ENCODE measurements around the gene CORO1C. TPM values are rescaled to one million over a fixed set of nuclear protein-coding genes. Genes with fewer than 3 reads are reported as not detected.

CORO1C gene
- total RNA-seq, 1 experiment from 2014 or later, result 208 TPM

DNA sequence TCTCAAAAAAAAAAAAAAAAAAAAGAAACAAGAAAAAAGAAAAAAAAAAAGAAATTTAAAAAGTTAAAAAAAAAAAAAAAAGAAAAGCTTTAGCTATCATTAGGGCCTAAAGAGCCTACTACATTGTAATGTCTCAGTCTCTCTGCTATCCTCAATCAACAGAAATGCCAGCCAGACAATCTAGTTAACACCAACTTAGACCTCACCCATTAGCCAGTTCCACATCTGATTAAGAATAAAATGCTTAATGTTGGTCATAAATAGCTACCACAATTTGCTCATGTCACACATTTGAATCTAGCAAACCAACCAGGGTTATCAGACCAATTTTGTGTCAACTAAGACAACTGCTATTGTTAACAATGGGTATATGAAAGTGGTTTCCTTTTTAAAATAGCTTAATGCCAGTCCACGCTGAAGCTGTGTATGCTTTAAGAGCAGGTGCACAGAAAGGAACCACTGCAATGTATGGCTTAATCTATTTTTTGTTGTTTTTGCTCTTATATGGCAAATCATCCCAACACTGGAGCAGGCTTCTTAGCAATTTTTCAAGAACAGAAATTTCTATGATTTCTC is 52.1 kb downstream of the CORO1C start:
- Histone ChIP-seq H3K4me1 (ENCODE audit: insufficient read depth, low read length, poor library complexity, severe bottlenecking) (peaks cover 15% of the 10 kb centered on the region), H3K27ac (ENCODE audit: low read depth, low read length, poor library complexity, severe bottlenecking) (no peak overlapping the region), H3K4me3 (ENCODE audit: low read depth, low read length, poor library complexity, severe bottlenecking) (no peak overlapping the region), H3K9me3 (ENCODE audit: low read depth, low read length, poor library complexity, severe bottlenecking) (no peaks in the 10 kb centered on the region), H3K36me3 (ENCODE audit: insufficient read depth, low read length, poor library complexity, severe bottlenecking) (no peaks in the 10 kb centered on the region), H3K27me3 (replicated peaks; ENCODE audit: insufficient read depth, low read depth, low read length, poor library complexity) (no peaks in the 10 kb centered on the region)
- ChIA-PET CTCF (no interaction called here), POLR2A (ENCODE audit: low non-redundant PET) (no interaction called here)
- TF ChIP-seq, protein P1, sequence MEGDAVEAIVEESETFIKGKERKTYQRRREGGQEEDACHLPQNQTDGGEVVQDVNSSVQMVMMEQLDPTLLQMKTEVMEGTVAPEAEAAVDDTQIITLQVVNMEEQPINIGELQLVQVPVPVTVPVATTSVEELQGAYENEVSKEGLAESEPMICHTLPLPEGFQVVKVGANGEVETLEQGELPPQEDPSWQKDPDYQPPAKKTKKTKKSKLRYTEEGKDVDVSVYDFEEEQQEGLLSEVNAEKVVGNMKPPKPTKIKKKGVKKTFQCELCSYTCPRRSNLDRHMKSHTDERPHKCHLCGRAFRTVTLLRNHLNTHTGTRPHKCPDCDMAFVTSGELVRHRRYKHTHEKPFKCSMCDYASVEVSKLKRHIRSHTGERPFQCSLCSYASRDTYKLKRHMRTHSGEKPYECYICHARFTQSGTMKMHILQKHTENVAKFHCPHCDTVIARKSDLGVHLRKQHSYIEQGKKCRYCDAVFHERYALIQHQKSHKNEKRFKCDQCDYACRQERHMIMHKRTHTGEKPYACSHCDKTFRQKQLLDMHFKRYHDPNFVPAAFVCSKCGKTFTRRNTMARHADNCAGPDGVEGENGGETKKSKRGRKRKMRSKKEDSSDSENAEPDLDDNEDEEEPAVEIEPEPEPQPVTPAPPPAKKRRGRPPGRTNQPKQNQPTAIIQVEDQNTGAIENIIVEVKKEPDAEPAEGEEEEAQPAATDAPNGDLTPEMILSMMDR (conservative IDR thresholded peaks at IDR 0.05; ENCODE audit: low read depth, low read length), result no peak
- no peak for TF ChIP-seq EZH2 (IDR thresholded peaks at IDR 0.05; ENCODE audit: borderline replicate concordance, low read depth, low read length, poor library complexity, severe bottlenecking)
- BruUV-seq (replicated peaks), result no TSS peak
- intact Hi-C loops (cut with micrococcal nuclease; ENCODE audit: unreplicated experiment), result no loop called here
- DNase-seq (ENCODE audit: low spot score), result no peak

DNA sequence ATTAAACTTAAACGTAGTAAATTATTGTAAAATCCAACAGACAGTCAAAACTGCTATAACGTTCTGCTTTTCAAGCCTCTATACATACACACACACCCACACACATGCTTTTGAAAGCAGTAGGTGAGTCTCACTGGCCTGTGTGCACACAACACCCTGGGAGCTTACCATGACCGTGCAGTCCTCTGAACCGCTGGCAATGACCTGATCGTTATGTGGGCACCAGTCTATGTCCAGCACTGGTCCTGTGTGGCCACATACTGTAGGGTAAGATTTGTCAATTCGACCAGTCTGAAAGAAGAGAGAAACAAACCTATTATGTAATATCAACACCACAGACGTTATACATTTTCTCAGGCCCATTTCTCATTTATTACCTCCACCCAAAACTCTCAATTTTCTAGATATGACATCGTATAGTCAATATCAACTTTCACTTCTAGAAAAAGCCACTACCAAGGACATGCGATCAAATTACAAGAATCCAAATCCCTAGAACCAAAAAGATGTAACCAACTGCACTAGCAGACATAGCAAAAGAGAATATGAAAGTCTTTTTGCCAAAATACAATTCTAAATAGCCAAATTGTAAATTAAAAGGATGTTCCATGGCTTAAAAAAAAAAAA is 53.1 kb downstream of the CORO1C start:
- BruUV-seq (replicated peaks), result no TSS peak
- no peaks in the 10 kb centered on the region for H3K27me3 ChIP-seq (replicated peaks; ENCODE audit: insufficient read depth, low read depth, low read length, poor library complexity)
- POLR2A ChIA-PET (ENCODE audit: low non-redundant PET), result interaction anchor here (0.5 kb wide), 1 partner anchor 499 kb away, joined by 11 read pairs; no protein-coding TSS in a partner anchor
- intact Hi-C loops (cut with micrococcal nuclease; ENCODE audit: unreplicated experiment), result no loop called here
- no peaks in the 10 kb centered on the region for H3K9me3 ChIP-seq (ENCODE audit: low read depth, low read length, poor library complexity, severe bottlenecking)
- peaks cover 4% of the 10 kb centered on the region for H3K36me3 ChIP-seq (ENCODE audit: insufficient read depth, low read length, poor library complexity, severe bottlenecking)
- no peak for DNase-seq (ENCODE audit: low spot score)
- H3K4me3 ChIP-seq (ENCODE audit: low read depth, low read length, poor library complexity, severe bottlenecking), result no peak overlapping the region
- H3K4me1 ChIP-seq (ENCODE audit: insufficient read depth, low read length, poor library complexity, severe bottlenecking), result peaks cover 15% of the 10 kb centered on the region
- CTCF ChIA-PET, result no interaction called here
- no peak overlapping the region for H3K27ac ChIP-seq (ENCODE audit: low read depth, low read length, poor library complexity, severe bottlenecking)
- TF ChIP-seq, protein P1 (conservative IDR thresholded peaks at IDR 0.05; ENCODE audit: low read depth, low read length), result no peak
- TF ChIP-seq EZH2 (IDR thresholded peaks at IDR 0.05; ENCODE audit: borderline replicate concordance, low read depth, low read length, poor library complexity, severe bottlenecking), result no peak

DNA sequence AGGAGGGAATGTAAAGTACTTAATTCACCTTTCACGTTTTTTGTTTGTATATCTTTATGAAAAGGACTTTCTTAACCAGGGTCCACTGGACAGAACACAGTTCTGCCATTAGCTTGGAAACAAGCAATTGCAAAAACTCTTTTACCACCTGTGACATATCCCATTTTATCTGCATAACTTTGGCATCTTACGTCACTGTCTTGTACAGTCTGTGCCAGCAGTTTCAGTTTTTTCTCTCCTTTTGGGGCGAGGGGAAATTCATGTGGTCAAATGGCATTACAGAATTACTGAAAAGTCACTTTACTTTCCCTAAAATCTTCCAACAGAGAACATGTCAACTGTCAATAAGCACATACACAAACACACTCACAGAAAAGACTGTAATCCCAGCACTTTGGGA is 53.9 kb downstream of the CORO1C start:
- Histone ChIP-seq H3K36me3 (ENCODE audit: insufficient read depth, low read length, poor library complexity, severe bottlenecking) (peaks cover 4% of the 10 kb centered on the region), H3K9me3 (ENCODE audit: low read depth, low read length, poor library complexity, severe bottlenecking) (no peaks in the 10 kb centered on the region), H3K4me3 (ENCODE audit: low read depth, low read length, poor library complexity, severe bottlenecking) (no peak overlapping the region), H3K27ac (ENCODE audit: low read depth, low read length, poor library complexity, severe bottlenecking) (no peak overlapping the region), H3K4me1 (ENCODE audit: insufficient read depth, low read length, poor library complexity, severe bottlenecking) (peaks cover 15% of the 10 kb centered on the region), H3K27me3 (replicated peaks; ENCODE audit: insufficient read depth, low read depth, low read length, poor library complexity) (no peaks in the 10 kb centered on the region)
- no TSS peak for BruUV-seq (replicated peaks)
- DNase-seq (ENCODE audit: low spot score), result no peak
- intact Hi-C loops (cut with micrococcal nuclease; ENCODE audit: unreplicated experiment), result no loop called here
- POLR2A ChIA-PET (ENCODE audit: low non-redundant PET), result interaction anchor here (0.6 kb wide), 1 partner anchor 16 kb away, joined by 5 read pairs; no protein-coding TSS in a partner anchor
- TF ChIP-seq, protein P1 (conservative IDR thresholded peaks at IDR 0.05; ENCODE audit: low read depth, low read length), result no peak
- no peak for TF ChIP-seq EZH2 (IDR thresholded peaks at IDR 0.05; ENCODE audit: borderline replicate concordance, low read depth, low read length, poor library complexity, severe bottlenecking)
- CTCF ChIA-PET, result interaction anchor here (0.7 kb wide), 1 partner anchor 12 kb away, joined by 3 read pairs; no protein-coding TSS in a partner anchor
